Measurements from ENCODE around the gene KCNIP3.

DNA sequence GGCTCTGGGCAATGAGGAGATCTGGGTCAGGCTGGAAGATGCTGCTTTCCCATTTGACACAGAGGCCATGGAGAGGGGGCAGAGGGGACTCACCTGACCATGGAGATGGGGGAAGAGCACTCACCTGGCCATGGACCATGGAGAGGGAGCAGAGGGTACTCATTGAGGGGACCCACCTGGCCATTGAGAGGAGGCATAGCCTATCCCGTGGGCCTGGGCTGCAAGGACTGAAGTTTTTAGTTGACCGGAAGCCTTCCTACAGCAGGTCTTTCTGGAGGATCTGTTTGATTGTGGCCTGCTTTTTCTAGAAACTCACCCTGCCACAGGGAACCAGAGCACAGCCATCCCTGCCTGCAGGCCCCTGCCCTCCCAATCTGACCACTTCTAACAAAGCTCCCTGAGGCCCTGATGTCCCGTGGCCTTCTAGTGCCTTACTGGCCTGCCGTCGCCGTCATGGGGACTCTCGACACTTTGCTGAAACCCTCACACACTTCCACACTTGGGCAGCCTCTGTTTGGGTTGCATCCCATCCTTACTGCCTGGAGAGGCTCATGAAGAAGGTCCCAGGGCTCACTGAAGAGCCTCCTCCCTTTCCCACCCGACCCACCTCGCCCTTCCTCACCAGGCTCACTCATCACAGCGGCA, 28.0 kb upstream of the KCNIP3 start:
- TF ChIP-seq ZNF776 (tag by site-specific recombination; IDR thresholded peaks at IDR 0.05; ENCODE audit: borderline replicate concordance) (no peak), YY1 (tag by site-specific recombination; IDR thresholded peaks at IDR 0.05) (no peak), TCF7L2 (IDR thresholded peaks at IDR 0.05; ENCODE audit: borderline replicate concordance, low read depth, low read length) (no peak)
- TF ChIP-seq, protein P1, sequence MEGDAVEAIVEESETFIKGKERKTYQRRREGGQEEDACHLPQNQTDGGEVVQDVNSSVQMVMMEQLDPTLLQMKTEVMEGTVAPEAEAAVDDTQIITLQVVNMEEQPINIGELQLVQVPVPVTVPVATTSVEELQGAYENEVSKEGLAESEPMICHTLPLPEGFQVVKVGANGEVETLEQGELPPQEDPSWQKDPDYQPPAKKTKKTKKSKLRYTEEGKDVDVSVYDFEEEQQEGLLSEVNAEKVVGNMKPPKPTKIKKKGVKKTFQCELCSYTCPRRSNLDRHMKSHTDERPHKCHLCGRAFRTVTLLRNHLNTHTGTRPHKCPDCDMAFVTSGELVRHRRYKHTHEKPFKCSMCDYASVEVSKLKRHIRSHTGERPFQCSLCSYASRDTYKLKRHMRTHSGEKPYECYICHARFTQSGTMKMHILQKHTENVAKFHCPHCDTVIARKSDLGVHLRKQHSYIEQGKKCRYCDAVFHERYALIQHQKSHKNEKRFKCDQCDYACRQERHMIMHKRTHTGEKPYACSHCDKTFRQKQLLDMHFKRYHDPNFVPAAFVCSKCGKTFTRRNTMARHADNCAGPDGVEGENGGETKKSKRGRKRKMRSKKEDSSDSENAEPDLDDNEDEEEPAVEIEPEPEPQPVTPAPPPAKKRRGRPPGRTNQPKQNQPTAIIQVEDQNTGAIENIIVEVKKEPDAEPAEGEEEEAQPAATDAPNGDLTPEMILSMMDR (tag by site-specific recombination; IDR thresholded peaks at IDR 0.05): no peak
- TF ChIP-seq, protein P2, sequence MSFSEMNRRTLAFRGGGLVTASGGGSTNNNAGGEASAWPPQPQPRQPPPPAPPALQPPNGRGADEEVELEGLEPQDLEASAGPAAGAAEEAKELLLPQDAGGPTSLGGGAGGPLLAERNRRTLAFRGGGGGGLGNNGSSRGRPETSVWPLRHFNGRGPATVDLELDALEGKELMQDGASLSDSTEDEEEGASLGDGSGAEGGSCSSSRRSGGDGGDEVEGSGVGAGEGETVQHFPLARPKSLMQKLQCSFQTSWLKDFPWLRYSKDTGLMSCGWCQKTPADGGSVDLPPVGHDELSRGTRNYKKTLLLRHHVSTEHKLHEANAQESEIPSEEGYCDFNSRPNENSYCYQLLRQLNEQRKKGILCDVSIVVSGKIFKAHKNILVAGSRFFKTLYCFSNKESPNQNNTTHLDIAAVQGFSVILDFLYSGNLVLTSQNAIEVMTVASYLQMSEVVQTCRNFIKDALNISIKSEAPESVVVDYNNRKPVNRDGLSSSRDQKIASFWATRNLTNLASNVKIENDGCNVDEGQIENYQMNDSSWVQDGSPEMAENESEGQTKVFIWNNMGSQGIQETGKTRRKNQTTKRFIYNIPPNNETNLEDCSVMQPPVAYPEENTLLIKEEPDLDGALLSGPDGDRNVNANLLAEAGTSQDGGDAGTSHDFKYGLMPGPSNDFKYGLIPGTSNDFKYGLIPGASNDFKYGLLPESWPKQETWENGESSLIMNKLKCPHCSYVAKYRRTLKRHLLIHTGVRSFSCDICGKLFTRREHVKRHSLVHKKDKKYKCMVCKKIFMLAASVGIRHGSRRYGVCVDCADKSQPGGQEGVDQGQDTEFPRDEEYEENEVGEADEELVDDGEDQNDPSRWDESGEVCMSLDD (tag by site-specific recombination; IDR thresholded peaks at IDR 0.05): no peak
- TF ChIP-seq, protein P3, sequence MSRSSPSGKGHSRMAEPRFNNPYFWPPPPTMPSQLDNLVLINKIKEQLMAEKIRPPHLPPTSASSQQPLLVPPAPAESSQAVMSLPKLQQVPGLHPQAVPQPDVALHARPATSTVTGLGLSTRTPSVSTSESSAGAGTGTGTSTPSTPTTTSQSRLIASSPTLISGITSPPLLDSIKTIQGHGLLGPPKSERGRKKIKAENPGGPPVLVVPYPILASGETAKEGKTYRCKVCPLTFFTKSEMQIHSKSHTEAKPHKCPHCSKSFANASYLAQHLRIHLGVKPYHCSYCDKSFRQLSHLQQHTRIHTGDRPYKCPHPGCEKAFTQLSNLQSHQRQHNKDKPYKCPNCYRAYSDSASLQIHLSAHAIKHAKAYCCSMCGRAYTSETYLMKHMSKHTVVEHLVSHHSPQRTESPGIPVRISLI (tag by site-specific recombination; IDR thresholded peaks at IDR 0.05): no peak
